Left forelimb (tissue), 1 donor: ENCODE measurements around the gene PAK6.

Source experiments
- DNase-seq: peaks from one replicate; pipeline ENCODE4 v3.0.0-alpha.2; 2018; ENCODE audit warnings: low spot score

Gene PAK6

GRCh38 chr15:40255033-40255432, 16.2 kb downstream of the PAK6 start:
- no peak for DNase-seq

DNA sequence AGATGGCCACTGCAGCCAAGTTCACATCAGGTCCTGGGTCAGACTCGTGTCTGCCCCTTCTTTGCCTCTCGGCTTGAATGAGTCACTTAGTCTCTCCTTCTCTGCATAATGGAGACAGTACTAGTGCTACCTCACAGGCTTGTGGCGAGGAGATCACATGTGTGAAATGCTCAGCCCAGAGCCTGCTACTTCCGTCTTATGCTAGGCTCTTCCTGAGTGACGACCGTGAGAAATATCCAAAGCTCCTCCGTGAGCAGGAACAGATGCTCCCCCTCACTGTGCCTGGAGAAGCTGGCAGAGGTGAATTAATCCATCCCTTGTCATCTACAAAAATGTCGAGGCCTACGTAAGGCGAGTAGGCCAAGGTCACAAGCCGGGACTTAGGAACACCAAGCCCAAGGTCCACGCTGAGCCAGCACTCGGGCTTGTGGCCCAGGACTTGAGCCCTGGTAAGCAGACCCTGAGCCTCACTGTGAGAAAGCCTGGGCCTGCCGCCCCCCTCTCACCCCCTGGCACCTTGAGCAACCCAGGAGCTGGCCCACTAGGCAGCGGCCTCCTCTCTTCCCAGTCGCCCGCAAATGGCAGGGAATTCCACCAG, 17.9 kb downstream of the PAK6 start:
- DNase-seq: no peak

- DNase-seq: no peak
These were observed 19.0 kb downstream of the PAK6 start for GRCh38 chr15:40257656-40258450.

- DNase-seq: no peak
These were observed 19.7 kb downstream of the PAK6 start for GRCh38 chr15:40258544-40258943.

GRCh38 chr15:40259021-40259420, 20.2 kb downstream of the PAK6 start:
- DNase-seq: no peak

GRCh38 chr15:40263024-40263754, 24.3 kb downstream of the PAK6 start:
- no peak for DNase-seq

DNA sequence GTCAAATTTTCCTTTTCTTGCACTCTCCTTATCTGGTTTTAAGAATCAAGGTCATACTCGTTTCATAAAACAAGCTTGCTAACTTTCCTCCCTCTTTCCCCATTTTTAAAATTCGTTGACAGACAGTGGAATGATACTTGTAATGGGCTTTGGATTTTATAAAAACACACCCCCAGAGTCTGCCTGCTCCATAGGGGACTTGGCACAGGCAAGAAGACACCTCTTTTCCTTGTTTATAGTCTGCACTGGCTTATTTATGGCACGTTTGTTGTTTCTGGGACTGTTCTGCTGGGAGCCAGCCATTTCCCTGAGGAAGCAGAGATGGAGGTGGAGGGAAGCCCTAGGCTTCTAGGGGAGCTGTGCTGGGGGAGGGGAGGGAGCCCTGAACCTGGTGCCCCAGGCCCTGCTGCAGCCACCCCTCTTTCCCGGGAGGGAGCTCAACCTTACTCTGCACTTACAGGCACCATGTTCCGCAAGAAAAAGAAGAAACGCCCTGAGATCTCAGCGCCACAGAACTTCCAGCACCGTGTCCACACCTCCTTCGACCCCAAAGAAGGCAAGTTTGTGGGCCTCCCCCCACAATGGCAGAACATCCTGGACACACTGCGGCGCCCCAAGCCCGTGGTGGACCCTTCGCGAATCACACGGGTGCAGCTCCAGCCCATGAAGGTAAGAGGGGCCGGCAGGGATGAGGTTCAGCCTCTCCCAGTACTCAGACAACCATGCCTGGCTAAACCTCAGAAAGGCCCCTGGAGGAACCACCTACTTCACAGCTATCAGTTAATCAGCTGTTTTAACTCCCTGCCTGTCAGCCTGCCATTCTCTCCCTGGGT, 25.7 kb downstream of the PAK6 start:
- no peak for DNase-seq

GRCh38 chr15:40265355-40265754, 26.5 kb downstream of the PAK6 start:
- no peak for DNase-seq

DNA sequence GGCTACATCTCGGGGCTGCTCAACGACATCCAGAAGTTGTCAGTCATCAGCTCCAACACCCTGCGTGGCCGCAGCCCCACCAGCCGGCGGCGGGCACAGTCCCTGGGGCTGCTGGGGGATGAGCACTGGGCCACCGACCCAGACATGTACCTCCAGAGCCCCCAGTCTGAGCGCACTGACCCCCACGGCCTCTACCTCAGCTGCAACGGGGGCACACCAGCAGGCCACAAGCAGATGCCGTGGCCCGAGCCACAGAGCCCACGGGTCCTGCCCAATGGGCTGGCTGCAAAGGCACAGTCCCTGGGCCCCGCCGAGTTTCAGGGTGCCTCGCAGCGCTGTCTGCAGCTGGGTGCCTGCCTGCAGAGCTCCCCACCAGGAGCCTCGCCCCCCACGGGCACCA, 27.0 kb downstream of the PAK6 start:
- DNase-seq: no peak

DNA sequence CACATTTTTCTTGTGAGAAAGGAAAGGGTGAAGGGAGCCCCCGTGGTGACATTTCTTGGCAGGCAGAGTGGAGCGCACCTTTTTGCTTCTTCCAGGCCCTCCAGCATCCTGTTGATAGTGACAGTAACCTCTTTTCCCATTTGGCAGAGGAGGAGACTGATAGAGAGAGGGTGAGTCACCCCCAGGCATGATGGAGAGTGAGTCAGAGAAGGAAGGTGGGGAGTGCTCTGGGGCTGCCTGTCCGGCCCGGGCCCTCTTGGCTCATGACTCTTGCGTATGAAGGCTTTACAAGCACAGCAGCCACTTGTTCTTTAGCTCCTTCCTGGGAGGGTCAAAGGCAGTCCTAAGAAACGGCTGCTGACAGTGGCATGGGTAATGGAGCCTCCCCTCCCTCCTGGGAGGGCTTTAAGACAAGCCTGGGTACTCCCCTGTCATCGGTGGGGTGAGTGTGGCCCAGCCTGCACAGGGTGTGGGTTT, 28.0 kb downstream of the PAK6 start:
- DNase-seq: no peak

DNA sequence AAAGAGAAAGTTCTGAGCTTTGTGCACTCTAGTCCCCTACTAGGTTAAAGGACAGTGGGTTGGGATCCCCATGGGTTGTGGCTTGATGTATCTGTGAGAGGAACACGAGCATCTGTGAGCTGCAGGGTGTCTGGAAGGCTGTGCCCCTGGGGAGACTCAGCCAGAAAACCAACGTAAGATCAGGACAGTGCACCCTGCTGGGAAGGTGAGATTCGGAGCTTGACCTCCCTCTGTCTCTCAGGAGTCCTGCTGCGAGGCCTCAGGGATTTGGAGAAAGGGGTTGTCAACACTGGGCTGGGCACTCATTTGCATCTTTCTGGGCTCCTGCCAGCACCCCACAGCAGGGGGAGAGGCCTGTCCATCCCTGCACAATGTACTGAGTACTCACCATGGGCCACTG, 28.8 kb downstream of the PAK6 start:
- no peak for DNase-seq

DNA sequence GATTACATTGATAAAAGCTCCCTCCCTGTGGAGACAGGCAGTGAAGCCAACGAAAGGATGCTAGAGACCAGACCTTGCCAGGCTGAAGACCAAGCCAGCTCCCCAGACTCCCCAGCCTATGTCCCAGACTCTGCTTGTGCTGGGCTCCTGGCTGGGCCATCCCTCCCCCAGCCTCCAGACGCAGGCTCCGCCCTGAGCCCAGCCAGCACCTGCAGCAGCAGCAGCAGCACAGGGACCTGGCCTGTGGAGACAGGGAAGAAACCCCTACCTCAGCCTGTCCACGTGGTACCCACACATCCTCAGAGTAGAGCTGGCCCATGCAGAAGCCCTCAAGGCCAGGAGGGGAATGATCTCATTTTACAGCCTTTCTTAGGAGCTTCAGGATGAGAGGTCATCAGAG, 30.7 kb downstream of the PAK6 start:
- DNase-seq: no peak

DNA sequence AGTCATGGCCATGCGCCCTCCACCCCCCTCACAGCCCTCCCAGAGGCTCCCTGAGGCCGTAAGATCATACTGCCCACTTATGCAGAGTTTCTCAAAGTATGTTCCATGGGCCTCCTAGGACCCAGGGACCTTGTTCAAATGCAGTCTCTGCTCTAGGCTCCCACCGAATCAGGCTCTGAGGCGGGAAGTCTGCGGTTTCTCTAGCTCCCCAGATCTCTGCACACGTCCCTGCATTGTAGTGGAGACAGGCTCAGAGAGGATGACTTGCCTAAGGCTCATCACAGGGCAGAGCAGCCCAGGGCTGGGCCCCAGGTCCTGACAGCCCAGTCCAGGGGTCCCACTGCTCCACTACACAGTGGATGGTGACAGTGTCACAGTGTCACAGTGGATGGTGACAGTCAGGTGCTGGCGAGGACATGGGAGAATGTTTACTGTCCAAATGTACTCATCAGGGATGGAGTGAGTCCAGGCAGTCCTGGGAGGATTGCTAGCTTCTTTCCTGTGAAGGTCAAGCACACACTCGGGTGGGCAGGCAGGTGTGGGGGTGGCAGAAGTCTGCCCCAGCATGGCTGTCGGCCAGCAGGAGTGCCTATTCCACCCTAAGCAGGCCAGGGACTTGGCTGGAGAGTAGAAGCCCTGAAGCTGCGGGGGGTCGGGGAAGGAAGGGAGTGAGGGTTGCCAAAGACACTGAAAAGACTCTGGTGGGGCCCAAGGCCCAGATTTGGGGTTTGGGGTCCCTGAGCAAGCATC, 31.6 kb downstream of the PAK6 start:
- DNase-seq: no peak

GRCh38 chr15:40271685-40272484, 33.0 kb downstream of the PAK6 start:
- DNase-seq: no peak

- no peak for DNase-seq
These were observed 33.7 kb downstream of the PAK6 start for GRCh38 chr15:40272485-40273056.

DNA sequence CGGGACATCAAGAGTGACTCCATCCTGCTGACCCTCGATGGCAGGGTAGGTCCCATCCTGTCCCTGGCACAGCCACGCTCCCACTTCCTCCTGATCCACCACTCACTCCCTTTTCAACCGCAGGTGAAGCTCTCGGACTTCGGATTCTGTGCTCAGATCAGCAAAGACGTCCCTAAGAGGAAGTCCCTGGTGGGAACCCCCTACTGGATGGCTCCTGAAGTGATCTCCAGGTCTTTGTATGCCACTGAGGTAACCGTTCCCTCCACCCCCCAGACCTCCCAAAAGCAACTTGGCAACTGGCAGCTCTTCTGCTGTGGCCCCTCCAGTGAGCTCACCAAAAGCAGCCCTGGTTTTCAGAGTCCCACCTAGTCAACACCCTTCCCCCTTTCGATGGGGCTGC, 34.6 kb downstream of the PAK6 start:
- no peak for DNase-seq

DNA sequence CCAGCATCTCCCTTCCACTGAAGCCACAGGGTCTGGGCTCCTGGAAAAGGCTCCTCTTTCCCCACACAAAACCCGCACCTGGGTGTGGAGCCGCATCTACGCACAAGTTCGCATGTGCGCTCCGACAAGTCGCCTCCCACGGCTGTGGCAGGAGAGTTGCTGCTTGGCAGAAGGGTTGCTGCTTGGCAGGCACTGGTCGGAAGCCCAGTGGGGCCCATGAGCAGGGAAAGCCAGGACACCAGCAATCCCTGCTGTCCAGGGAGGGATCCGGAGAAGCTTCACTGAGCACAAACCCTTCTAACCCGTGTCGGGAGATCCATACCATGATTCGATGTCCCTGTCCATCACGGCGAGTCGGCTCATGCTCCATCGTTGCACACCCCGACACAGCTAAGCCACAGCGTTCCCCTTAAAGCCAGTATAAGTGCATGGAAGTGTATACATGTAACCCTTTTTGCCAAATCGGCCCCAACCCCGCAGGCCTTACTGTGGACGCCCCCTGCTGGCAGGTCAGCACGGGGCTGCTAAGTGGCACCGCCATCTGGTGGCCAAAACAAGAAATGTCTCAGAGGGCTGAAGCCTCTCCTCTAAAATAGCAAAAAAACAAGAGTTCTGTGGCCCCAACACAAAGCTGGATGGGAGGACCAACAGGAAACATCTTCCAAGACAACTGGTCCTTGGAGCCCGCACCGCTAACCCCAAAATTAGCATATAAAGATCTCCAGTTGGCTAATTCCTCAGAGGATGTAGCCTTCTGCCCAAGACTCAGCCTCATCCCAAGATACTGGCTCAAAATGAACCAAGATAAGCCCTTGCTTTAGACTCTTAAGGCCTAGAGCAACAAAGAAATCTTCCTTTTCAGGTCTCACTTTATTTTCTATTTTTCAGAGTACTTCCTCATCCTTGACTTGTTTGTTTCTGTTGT, 35.7 kb downstream of the PAK6 start:
- DNase-seq: peak; percentile 77

DNA sequence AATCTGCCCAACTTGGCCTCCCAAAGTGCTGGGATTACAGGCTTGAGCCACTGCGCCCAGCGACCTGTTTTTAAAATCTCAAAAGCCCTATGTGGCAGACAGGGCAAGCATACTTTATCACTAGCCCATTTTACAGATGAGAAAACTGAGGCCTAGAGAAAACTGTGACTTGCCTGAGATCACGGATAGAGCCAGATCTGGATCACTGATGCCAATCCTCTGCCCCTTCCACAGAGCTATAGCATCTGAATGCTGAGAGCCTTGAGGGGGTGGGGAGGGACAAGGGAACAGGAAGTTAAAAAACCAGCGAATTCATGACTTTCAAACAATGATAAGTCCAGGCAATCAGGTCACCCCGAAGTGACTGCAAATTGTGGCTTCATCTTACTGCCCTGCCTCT, 36.7 kb downstream of the PAK6 start:
- no peak for DNase-seq

DNA sequence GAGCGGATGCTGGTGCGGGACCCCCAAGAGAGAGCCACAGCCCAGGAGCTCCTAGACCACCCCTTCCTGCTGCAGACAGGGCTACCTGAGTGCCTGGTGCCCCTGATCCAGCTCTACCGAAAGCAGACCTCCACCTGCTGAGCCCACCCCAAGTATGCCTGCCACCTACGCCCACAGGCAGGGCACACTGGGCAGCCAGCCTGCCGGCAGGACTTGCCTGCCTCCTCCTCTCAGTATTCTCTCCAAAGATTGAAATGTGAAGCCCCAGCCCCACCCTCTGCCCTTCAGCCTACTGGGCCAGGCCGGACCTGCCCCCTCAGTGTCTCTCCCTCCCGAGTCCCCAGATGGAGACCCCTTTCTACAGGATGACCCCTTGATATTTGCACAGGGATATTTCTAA, 37.1 kb downstream of the PAK6 start:
- DNase-seq: no peak
